B cell (primary cell): ENCODE results near the gene KRT34. TPM values are rescaled to one million over a fixed set of nuclear protein-coding genes. Genes with fewer than 3 reads are reported as not detected.
A peak's percentile ranks its signal among the peaks of the same experiment; 100 is the strongest.

Experiments used
- ATAC-seq: fragments of 200-7000 bp; cut with Tn5 transposase; one replicate; pipeline ENCODE4 v1.10.0; 2021; ENCODE audit warnings: low read depth, mild to moderate bottlenecking, moderate number of reproducible peaks, moderate library complexity
- CTCF ChIA-PET: fragments of 350-600 bp; sonication (Branson Sonifier 250); formaldehyde crosslinking; loops from one replicate; lab custom pipeline; 2021; ENCODE audit warnings: antibody characterized with exemption, inconsistent platforms; lab: Charles Lee
- POLR2A ChIA-PET: fragments of 350-600 bp; sonication (Branson Sonifier 250); formaldehyde crosslinking; loops from one replicate; lab custom pipeline; 2021; ENCODE audit warnings: antibody characterized with exemption; lab: Charles Lee
- DNase-seq: peaks from one replicate; pipeline ENCODE4 v3.0.0; 2013
- H2AFZ ChIP-seq: 2 replicates; pipeline ENCODE4 v1.6.1; 2012; ENCODE audit warnings: mild to moderate bottlenecking, low read depth, low read length; ENCODE audit not compliant: insufficient read depth, poor library complexity, severe bottlenecking
- H3K27ac ChIP-seq, 2 donors: 1 replicate in 1 of 2; 2 replicates in 1 of 2; pipeline ENCODE4 v1.5.1; 2012 to 2013; ENCODE audit warnings: low read length in 2 of 2, mild to moderate bottlenecking in 2 of 2, moderate library complexity in 1 of 2
- H3K27me3 ChIP-seq, 4 experiments: fragments of 200-600 bp in 1 of 4; sonication (generic) in 1 of 4; replicated peaks in 1 of 4; 1 replicate in 2 of 4; 2 replicates in 2 of 4; pipeline versions ENCODE4 v1.6.1 to v1.7.0; 2013 to 2016; ENCODE audit warnings: low read length in 3 of 4, mild to moderate bottlenecking in 2 of 4, mixed read lengths in 1 of 4, moderate library complexity in 1 of 4; ENCODE audit not compliant: insufficient read depth in 4 of 4, control insufficient read depth in 3 of 4; ENCODE audit errors: control extremely low read depth in 1 of 4
- H3K36me3 ChIP-seq, 2 experiments: replicated peaks in 1 of 2; 1 replicate in 1 of 2; 2 replicates in 1 of 2; pipeline versions ENCODE4 v1.6.1 to v1.7.1; 2013; ENCODE audit warnings: low read length in 1 of 2; ENCODE audit not compliant: insufficient read depth in 2 of 2, control insufficient read depth in 1 of 2; ENCODE audit errors: control extremely low read depth in 1 of 2, extremely low read depth in 1 of 2
- H3K4me1 ChIP-seq, 2 donors: fragments of 200-600 bp in 1 of 2; sonication (generic) in 1 of 2; 1 replicate in 1 of 2; 2 replicates in 1 of 2; pipeline versions ENCODE4 v1.5.1 to v1.6.1; 2013 to 2017; ENCODE audit warnings: low read length in 2 of 2; ENCODE audit not compliant: control insufficient read depth in 2 of 2, insufficient read depth in 2 of 2
- H3K4me2 ChIP-seq: replicated peaks from 2 replicates; pipeline ENCODE3; 2012; ENCODE audit warnings: mild to moderate bottlenecking, low read depth, low read length; ENCODE audit not compliant: poor library complexity, severe bottlenecking
- H3K4me3 ChIP-seq, 5 experiments: fragments of 200-600 bp in 1 of 5; sonication (generic) in 1 of 5; 1 replicate in 3 of 5; 2 replicates in 2 of 5; pipeline versions ENCODE4 v1.5.1 to v1.7.0; 2011 to 2016; ENCODE audit warnings: low read length in 4 of 5, mild to moderate bottlenecking in 4 of 5, low read depth in 2 of 5, control low read depth in 1 of 5, moderate library complexity in 1 of 5; ENCODE audit not compliant: insufficient read depth in 1 of 5; ENCODE audit errors: control extremely low read depth in 1 of 5, extremely low read depth in 1 of 5
- H3K79me2 ChIP-seq: fragments of 200-600 bp; sonication (generic); one replicate; pipeline ENCODE4 v1.6.0; 2016; ENCODE audit warnings: low read length; ENCODE audit not compliant: control insufficient read depth, insufficient read depth
- H3K9ac ChIP-seq: fragments of 200-600 bp; sonication (generic); 2 replicates; pipeline ENCODE4 v1.6.1; 2017; ENCODE audit warnings: mild to moderate bottlenecking, low read length, moderate library complexity
- H3K9me3 ChIP-seq, 3 donors: one replicate each; pipeline versions ENCODE4 v1.6.1 to v1.7.1; 2013; ENCODE audit warnings: low read length in 2 of 3; ENCODE audit not compliant: control insufficient read depth in 2 of 3, insufficient read depth in 1 of 3; ENCODE audit errors: control extremely low read depth in 1 of 3
- H4K20me1 ChIP-seq: 2 replicates; pipeline ENCODE4 v1.6.0; 2012; ENCODE audit warnings: mild to moderate bottlenecking, low read length; ENCODE audit not compliant: insufficient read depth, control insufficient read depth, poor library complexity, severe bottlenecking
- H3K27ac Mint-ChIP-seq: one replicate; pipeline ENCODE4 v1.8.0; 2021; ENCODE audit warnings: mixed read lengths
- H3K27me3 Mint-ChIP-seq: one replicate; pipeline ENCODE4 v1.8.0; 2021; ENCODE audit warnings: mixed read lengths
- H3K4me1 Mint-ChIP-seq: one replicate; pipeline ENCODE4 v1.8.0; 2021; ENCODE audit warnings: mixed read lengths
- H3K4me3 Mint-ChIP-seq: one replicate; pipeline ENCODE4 v1.8.0; 2021; ENCODE audit warnings: mixed read lengths
- H3K9me3 Mint-ChIP-seq: one replicate; pipeline ENCODE4 v1.8.0; 2022; ENCODE audit warnings: mixed read lengths; ENCODE audit not compliant: insufficient read depth
- CTCF ChIP-seq: fragments of 200-600 bp; IDR thresholded peaks from one replicate; pipeline ENCODE4 v1.8.0; 2022; ENCODE audit warnings: antibody characterized with exemption, mild to moderate bottlenecking
- EZH2 ChIP-seq: IDR thresholded peaks from 2 replicates; pipeline ENCODE4 v1.6.1; 2012; ENCODE audit warnings: borderline replicate concordance, low read depth, mild to moderate bottlenecking, moderate library complexity, low read length; ENCODE audit not compliant: insufficient read depth, poor library complexity, severe bottlenecking
- WGBS: methylation state at CpG from one replicate; pipeline ENCODE4 v1.1.5; 2013; ENCODE audit warnings: missing lambda C conversion rate; ENCODE audit not compliant: insufficient coverage; 5-methylcytosine and 5-hydroxymethylcytosine counted together
- intact Hi-C: fragments of 100-400 bp; cut with micrococcal nuclease; formaldehyde crosslinking; loops from one replicate; pipeline ENCODE4 v1.10.0; 2022
- polyA plus RNA-seq: library from polyadenylated mRNA; depleted of rRNA; stranded (reverse); fragments of >200 nt; gene quantifications from 2 replicates; pipeline ENCODE4 v1.2.3, GENCODE V29; 2012
- total RNA-seq, 2 donors: library from RNA; stranded (reverse); fragments of 120-200 nt in 1 of 2; gene quantifications; 1 replicate in 1 of 2; 2 replicates in 1 of 2; pipeline versions ENCODE4 v1.2.3 to v1.2.4, GENCODE V29; 2013 to 2022

Gene KRT34
- total and polyA plus RNA-seq, 2 donors (not counting 1 experiment from before 2014, with no cell fraction given), result not detected

GRCh38 chr17:41329279-41329948, 52.7 kb downstream of the KRT34 start:
- Histone ChIP-seq H3K4me2 (no peak overlapping the region), H3K36me3 (no peaks in the 10 kb centered on the region), H3K27me3 (peaks cover 0 to 9% (median 1%) of the 10 kb centered on the region in 4 experiments), H3K9me3 (no peaks in the 10 kb centered on the region), H3K4me3 (no peak overlapping the region), H2AFZ (no peak overlapping the region), H3K79me2 (no peaks in the 10 kb centered on the region), H3K9ac (no peak overlapping the region), H3K27ac (no peak overlapping the region), H4K20me1 (no peaks in the 10 kb centered on the region), H3K4me1 (peaks cover 0 to 2% of the 10 kb centered on the region in 2 donors)
- TF ChIP-seq EZH2 (no peak), CTCF (peak; percentile 34)
- intact Hi-C loops, result loop anchor here (10.0 kb wide), 1 partner anchor 525 kb away; no protein-coding TSS in a partner anchor
- DNase-seq (peak; percentile 36), ATAC-seq (no peak)
- no peaks in the 10 kb centered on the region for H3K9me3 Mint-ChIP-seq
- no peak overlapping the region for H3K4me3 Mint-ChIP-seq
- H3K27me3 Mint-ChIP-seq, result peaks cover 9% of the 10 kb centered on the region
- POLR2A ChIA-PET, result no interaction called here
- H3K4me1 Mint-ChIP-seq, result peaks cover 5% of the 10 kb centered on the region
- CTCF ChIA-PET, result interaction anchor here (0.8 to 1.8 kb wide), 5 partner anchors 9 to 710 kb away, joined by 3 to 6 read pairs (median 4); no protein-coding TSS in a partner anchor
- WGBS, result 73% methylated on average over 10 of the region's 13 CpGs
- H3K27ac Mint-ChIP-seq, result no peak overlapping the region

GRCh38 chr17:41328207-41328606, 53.9 kb downstream of the KRT34 start:
- TF ChIP-seq EZH2, result no peak
- TF ChIP-seq CTCF, result no peak
- no peak for DNase-seq

More at GRCh38 chr17:41328207-41328606, 53.9 kb downstream of the KRT34 start:
- Histone ChIP-seq H3K4me1 (no peaks in the 10 kb centered on the region), H4K20me1 (no peaks in the 10 kb centered on the region), H3K27ac (no peak overlapping the region), H3K79me2 (no peaks in the 10 kb centered on the region), H3K9ac (no peak overlapping the region), H3K36me3 (no peaks in the 10 kb centered on the region), H3K4me2 (no peak overlapping the region), H2AFZ (no peak overlapping the region), H3K9me3 (no peaks in the 10 kb centered on the region), H3K4me3 (no peak overlapping the region), H3K27me3 (peaks cover 0 to 9% (median 1%) of the 10 kb centered on the region in 4 experiments)
- CTCF ChIA-PET, result interaction anchor here (1.7 to 1.8 kb wide), 2 partner anchors 8 to 12 kb away, joined by 3 to 6 read pairs; no protein-coding TSS in a partner anchor
- no peak overlapping the region for H3K27ac Mint-ChIP-seq
- 82% methylated on average over 7 of the region's 7 CpGs for WGBS
- H3K27me3 Mint-ChIP-seq, result peaks cover 9% of the 10 kb centered on the region
- POLR2A ChIA-PET, result no interaction called here
- H3K4me3 Mint-ChIP-seq, result no peak overlapping the region
- no peak for ATAC-seq
- H3K4me1 Mint-ChIP-seq, result no peaks in the 10 kb centered on the region
- intact Hi-C loops, result loop anchor here (10.0 kb wide), 1 partner anchor 523 kb away; no protein-coding TSS in a partner anchor
- no peaks in the 10 kb centered on the region for H3K9me3 Mint-ChIP-seq
